Hematopoietic multipotent progenitor cell treated with erythropoietin and hydrocortisone succinate and interleukin-3 and kit ligand, for 8 days (in vitro differentiated cells): ENCODE results near the gene TNNT2.

Experiments
- DNase-seq: peaks from one replicate; pipeline ENCODE4 v3.0.0-alpha.2; 2015

Gene TNNT2

DNA sequence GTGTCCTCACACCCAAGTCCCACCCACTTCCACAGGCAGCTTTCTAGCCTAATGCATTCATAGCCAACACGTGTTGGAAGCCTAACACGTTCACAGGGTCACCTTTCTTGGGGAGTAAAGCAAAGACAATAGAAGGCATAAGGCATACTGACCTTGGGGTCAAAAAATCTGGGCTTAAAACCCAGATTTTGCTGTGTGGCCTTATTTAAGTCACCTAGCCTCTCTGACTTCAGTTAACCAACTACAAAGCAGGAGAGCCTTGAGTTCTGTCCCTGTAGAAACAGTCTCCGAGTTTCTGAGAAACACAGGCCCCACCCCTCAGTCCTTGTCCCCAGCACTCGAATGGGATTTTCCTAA lies 1.4 kb downstream of the TNNT2 start:
- no peak for DNase-seq

DNA sequence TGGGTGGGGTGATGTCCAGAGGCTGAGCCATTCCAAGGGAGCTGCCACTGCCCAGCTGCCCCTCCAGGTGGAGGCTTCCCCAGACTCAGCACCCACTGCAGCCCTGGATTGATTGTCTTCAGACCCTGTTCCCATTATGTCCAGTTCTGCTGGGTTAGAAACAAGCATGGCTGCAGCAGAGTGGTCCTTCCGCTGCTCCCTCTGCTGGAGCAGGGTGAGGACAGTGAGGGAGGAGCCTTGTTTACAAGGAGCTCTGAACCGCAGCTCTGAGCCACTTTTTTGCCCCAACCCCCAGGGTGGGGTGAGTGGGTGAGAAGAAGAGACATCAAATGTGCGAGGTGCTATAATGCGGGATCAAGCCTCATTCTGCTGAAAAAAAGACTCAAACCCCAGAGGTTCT lies 2.3 kb downstream of the TNNT2 start:
- DNase-seq = no peak

DNA sequence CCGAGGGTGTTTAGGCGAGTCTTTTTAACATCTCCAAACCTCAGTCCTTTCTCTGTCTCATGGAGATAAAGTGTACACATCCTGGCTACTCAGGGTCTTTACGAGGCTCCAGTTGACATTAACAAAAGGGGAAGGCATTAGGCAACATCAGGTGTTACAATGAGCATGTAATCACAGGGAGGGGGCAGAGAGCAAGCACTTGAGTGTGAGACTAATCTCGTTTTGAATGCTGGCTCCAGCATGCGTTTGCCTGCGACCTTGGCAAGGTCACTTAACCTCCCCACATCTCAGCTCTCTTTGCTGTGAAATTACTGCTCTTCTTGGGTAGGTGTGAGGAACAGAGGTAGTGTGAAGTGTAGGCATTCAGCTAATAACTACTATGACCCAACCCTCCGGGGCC lies 3.1 kb downstream of the TNNT2 start:
- DNase-seq = no peak

DNA sequence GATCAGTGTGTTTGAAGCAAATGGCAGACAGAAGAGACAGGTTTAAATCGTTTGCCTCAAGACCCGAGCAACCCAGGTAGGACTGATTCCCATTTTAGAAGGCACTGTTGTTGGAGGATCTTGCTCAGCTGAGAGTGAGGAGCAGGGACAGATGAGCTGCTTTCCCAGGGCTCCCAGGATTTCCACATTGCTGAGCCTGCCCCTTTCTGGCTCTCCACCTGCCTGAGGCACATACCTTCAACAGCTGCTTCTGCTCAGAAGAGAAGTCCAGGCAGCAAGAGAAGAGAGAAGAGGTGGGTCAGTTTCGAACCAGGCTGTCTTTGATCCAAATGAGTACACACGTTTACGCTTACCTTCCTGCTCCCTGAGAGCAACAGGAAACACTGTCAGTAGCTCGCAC lies 5.7 kb downstream of the TNNT2 start:
- no peak for DNase-seq

DNA sequence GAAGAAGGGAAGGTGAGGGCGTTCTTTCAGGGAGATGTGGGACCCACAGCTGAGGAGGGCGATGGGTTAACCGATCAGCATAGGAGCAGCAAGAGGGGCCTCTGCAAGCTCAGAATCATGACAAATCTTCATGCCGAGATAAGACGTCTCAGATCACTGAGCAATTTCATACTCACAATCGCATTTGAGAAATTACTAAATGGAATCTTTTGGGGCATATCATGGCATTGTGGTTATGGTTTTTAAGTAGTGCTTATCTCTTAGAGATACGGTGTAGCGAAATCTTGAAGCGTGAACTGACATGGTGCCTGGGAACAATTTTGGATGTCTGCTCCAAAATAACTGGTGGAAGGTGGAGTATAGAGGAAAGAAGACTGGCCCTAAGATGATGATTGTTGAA lies 6.2 kb downstream of the TNNT2 start:
- no peak for DNase-seq

DNA sequence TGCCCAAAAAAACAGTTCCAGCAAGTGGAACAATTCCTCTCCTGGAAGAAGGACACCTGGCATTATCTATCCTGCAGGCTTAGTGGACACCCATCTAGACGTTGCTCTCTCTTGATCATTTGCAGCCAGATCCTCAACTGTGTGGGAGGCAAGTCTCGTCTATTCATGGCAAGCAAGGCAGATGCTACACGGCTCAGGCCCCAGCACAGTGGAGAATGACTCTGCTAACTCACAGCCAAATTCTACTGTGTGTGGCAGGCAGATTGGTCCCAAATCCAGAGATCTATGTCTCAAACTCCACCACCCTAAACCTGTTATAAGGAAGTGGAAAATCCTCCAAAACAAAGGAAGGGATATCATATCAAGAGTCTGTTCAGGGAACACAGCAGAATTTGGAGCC lies 7.0 kb downstream of the TNNT2 start:
- no peak for DNase-seq

DNA sequence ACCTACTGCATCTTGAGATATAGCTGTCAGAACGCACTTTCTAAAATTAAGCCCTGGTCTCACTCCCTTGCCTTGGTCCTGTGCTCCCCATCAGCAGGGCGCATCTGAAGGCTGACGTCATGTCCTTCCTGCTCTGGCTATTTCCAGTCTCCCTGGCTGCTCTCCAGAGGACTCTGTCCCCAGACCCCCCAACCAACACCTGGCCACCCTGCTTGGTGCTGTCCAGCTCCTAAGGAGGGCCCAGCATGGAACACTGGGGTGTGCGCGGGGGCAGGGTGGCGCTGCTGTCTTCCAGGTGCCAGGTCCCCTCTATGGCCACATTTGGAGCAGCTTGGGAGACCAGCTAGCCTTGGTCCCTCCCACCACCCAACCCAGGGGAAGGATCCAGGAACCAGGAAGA lies 8.3 kb downstream of the TNNT2 start:
- no peak for DNase-seq

DNA sequence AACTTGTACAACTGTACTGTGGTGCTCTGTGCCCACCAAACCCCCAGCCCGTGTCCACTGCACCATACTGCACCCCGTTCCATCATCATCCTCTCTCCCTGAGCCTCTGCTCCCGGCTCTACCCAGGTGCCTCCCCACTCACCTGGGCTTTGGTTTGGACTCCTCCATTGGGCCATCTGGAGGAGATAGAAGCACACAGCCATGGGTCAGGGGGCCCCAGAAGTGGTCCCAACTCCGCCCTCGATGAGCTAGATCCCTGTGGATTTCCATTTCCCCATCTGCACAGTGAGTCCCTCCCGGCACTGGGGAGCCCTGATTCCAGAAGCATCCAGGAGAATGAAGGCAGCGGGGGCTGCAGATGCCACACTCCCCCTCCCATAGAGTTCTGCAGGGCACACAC lies 10.8 kb downstream of the TNNT2 start:
- no peak for DNase-seq

DNA sequence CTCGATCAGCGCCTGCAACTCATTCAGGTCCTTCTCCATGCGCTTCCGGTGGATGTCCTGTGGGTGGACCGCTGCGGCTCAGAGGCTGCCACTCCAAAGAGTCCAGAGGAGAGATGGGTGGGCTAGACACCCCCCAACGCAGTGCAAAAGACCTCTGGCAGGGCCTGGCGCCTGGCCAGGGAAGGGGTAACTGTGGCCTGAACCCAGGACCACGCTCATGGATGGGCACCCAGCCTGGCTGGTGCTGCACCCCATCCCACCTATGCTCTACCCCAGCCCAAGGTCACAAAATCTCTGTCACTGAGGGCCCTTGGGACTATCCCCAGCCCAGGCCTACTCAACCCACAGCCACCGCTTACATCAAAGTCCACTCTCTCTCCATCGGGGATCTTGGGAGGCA lies 12.2 kb downstream of the TNNT2 start:
- DNase-seq = no peak

DNA sequence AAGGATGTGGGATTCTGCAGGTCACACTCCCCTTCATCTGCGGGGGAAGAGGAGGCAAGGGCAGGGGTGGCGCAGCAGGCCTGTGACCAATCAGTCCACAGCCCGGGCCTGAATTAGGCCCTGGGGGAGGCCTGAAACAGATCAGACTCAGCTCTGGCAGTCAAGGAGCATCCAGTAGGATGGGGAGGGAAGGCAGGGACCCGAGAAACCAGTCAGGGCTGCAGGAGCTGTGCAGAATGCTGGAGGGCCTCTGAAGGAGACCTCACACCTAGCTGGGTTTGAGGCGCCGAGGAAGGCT lies 12.7 kb downstream of the TNNT2 start:
- no peak for DNase-seq

DNA sequence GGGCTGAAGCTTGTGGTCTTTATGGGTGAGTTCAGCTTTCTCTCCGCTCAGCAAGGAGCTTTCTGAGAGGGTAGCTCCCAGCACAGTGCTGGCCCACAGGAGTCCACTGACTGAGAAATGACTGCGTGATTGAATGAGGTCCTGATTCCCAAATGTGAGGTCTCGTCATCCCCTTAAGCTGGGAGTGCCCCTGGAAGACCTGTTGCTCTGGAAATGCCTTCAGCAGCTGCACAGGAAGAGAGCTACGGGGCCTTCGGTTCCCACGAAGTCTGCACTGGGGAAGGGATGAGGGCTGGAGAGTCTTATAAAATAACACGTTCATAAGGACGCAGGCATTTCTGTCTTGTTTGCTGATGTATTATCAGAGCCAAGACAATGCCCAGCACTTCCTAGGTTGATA lies 14.0 kb downstream of the TNNT2 start:
- no peak for DNase-seq

DNA sequence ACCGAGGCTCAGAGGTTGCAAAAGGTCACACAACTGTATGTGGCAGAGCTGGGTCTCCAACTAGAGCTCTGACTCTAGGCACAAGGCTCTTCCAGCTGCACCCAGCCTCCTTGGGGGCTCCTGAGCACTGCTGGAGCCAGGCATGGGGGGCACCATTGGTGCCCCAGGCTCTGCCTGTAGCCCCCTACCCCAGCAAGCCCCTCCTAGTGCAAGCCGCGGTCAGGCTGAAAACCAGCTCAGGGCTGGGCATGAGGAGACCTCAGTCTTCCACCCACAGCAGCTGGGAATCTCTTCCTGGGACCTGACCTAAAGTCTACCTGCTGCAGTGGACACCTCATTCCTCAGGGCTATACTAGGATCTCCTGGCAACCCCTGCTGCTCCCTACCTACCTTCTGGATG lies 14.6 kb downstream of the TNNT2 start:
- DNase-seq = no peak

DNA sequence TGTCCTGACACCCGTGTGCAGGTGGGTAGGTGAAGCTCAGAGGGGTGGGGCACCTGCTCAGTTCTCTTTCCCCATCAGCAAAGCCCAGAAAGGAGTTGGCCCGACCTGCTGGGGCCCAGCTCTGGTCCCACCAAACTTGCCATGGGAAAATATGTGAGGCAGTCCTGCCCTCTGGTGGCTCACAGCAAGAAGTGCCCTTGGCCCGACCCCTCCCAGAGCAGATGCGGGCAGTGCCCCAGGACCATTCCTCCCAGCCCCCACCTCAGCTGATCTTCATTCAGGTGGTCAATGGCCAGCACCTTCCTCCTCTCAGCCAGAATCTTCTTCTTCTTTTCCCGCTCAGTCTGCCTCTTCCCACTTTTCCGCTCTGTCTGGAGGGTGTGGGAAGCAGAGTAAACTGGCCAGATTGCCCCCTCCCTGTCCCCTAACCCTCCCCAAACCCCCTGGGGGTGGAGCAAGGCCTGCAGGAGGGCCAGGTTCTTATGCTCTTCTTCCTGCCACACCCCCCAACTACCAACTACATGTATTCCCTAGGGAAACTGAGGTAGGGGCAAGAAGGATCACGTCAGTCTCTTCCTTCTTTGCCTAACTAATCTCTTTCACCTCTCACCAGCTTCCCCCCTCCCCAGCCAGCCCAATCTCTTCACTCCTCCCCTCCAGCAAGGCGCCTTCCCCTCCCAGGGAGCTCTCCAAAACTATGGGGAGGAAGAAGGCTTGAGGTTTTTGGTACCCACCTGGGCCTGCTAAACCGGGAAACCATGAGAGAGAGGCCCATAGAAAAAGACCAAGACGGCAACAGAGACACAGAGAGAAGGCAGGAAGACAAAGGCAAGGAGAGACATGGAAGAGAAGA lies 15.6 kb downstream of the TNNT2 start:
- DNase-seq = peak; percentile 38

DNA sequence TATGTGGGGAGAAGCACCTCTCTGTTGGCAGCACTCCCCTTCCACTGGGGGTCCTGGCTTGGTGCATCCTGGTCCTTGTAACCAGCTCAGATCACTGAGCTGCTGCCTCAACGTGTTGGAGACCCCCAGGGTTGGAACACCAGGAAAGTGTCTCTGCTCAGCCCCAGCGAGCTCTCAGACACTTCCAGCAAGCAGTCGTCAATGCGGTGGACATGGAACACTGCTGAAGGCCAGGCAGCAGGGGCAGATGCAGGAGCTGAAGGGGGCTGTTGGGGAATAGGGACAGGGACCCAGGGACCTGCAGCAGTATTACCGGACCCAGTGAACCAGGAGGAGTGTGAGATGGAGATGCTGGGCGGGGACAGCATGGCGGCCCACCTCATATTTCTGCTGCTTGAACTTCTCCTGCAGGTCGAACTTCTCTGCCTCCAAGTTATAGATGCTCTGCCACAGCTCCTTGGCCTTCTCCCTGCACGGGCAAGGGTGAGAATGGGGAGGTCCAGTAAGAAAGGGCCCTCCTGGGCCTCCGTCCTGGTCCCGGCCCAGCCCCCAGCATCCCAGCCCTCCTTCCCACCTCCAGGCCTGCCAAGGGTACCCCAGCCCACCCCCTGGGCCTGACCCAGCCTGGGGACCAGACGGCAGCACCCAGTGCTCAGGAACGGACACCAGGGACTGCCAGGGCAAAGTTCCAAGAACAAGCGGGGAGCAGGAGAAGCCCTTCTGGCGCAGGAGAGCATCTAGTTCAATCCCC lies 16.4 kb downstream of the TNNT2 start:
- no peak for DNase-seq

DNA sequence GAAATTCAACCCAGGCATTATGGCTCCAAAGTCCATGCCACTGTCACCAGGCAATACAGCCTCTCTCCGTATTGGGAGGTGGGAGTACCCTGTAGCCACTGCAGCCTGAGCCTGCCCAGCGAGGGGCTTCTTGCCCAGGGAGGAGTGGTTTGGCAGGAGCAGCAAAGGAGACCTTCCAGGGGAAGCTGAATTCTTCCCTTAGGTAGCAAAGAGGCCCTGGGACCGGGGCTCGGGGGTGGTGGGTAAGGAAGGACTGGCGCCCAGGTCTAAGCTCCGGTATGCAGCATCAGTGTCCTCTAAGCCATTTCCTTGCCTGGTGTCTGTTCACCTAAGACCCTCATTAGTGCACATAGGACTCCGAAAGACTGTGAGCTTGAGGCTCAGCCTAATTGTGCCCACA lies 17.0 kb downstream of the TNNT2 start:
- DNase-seq = no peak

DNA sequence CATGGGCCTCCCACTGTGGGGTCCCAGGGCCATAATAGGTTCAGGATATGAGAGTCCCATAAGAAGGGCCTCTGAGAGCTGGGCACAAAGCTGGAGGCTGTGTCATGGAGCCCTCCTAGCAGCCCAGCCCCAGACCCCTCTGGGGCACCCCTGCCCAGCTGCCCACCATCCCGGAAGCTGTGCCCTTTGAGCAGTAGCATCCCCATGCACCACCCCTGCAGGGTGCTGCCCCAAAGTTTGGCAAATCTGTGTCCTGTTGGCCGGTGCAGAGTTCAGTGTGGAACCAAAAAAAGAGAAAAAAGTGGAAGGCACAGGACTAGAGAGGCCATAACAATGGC lies 17.6 kb downstream of the TNNT2 start:
- DNase-seq = no peak

DNA sequence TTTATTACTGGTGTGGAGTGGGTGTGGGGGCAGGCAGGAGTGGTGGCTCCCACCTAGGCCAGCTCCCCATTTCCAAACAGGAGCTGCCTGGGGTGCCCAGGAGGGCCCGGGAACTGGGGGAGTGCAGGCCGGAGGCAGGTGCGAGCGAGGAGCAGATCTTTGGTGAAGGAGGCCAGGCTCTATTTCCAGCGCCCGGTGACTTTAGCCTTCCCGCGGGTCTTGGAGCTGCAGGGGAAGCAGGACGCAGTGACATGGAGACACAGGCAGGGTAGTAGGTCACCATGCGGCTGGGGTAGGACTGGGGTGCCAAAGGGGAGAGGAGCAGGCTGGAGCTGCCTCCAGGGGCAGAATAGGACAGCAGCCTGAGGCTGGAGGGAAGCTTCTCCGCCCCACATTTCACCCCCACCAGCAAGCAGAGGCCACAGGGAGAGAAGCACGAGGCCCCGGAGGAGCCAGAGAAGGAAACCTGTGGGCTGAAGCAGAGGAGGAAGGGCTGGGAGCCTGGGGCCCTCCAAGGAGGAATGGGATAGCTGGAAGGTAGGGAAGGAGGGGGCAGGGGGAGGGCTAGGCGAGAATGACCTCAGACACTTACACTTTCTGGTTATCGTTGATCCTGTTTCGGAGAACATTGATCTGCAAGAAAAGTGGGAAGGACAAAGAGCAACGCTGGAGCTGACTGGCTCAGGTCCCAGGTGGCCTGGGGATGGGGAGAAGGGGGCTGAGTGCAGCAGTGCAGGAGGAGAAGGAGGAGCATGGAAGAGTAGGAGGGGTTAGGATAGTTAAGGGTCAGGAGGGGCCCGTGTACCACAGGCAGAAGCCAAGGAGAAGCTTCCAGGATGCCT lies 18.2 kb downstream of the TNNT2 start:
- DNase-seq = no peak

DNA sequence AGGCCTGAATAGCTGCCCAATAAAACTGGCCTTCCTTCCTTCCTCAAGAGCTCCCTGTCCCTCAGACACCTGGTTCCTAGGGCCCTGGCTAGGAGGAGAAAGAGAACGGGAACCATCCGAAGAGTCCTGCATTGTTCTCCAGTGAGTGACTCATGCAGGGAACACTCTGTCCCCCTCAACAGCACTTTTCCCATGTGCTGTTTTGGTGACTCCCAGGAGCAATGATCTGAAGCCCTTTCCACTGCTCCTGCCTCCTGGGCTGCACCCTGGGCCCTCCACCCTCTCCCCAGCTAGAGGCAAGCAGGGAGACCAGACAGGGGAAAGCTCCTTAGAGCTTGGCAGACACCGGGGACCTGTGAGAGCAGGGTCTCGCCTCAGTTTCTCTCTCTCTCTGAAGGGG lies 18.9 kb downstream of the TNNT2 start:
- DNase-seq = no peak

DNA sequence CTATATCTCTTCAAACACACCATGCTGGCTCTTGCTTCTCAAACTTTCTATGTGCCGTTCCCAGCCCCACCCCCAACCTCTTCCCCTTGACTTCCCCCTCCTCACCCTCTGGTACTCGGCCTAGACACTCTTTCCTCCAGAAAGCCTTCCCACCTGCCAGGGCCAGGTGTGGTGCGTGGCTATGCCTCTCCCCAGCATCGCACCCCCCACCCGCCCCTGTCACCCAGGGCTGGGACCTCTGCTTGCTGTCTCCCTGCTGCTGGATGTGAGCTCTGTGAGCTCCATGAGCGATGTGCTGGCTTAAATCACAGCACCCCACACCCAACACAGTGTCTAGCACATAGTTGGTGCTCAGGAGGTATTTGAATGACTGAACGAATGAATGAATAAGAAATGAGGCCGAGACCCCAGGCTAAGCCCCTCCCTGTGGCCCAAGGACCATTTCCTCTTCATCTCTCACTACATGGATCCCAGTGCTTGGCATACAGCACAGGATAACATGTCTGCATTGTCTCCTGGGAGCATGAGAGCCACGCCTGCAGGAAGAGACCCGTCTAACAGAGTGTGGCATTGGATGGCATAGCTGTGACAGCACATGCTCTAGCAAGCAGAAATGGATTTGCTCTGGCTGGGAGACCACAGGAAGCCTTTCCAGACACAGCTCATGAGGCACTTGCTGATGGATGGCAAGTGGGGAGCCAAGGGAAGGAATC lies 19.7 kb downstream of the TNNT2 start:
- no peak for DNase-seq

DNA sequence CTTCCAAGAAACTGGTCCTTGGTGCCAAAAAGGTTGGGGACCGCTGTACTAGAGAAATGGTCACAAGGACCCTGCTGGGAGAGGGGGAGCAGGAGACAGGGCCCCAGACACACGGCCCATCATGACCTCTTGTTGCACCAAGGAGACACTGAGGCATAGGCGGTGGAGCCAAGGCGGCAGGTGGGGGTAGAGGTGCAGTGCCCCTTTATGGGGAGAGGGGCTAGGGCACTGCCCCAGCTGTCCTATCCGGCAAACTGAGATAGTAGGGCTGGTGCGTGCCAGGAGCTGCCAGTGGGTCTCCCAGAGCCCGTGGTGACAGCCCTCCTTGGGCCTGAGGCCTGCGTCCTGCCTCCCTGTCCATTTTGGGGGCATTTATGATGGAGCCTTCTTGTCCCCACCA lies 20.3 kb downstream of the TNNT2 start:
- no peak for DNase-seq

DNA sequence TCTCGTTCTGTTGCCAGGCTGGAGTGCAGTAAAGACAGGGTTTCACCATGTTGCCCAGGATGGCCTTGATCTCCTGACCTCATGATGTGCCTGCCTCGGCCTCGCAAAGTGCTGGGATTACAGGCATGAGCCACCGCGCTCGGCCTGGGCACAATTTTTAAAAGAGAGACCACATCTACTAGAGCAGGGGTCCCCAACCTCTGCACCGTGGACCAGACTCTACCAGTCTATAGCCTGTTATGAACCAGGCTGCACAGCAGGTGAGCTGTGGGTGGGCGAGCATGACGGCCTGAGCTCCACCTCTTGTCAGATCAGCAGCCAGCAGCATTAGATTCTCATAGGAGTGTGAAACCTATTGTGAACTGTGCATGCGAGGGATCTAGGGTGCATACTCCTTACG lies 20.8 kb downstream of the TNNT2 start:
- no peak for DNase-seq

DNA sequence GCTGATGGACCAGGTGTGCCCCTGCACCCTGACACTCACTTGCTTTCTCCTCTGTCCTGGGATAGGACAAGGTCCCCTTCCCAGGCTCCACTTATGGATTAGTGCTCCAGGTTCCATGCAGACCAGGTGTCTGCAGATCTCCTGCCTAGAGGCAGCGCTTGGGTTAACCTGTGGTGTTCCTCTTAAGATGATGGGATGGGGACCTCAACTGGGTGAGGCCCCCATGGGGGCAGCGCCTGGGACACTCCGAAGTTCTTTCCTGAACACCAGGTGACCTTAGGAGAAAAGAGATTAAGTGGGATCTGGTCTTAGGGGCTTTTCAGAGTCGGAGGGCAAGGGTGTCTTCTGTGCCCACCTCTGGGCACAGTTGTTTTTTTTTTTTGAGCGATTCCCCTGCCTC lies 21.2 kb downstream of the TNNT2 start:
- DNase-seq = no peak

DNA sequence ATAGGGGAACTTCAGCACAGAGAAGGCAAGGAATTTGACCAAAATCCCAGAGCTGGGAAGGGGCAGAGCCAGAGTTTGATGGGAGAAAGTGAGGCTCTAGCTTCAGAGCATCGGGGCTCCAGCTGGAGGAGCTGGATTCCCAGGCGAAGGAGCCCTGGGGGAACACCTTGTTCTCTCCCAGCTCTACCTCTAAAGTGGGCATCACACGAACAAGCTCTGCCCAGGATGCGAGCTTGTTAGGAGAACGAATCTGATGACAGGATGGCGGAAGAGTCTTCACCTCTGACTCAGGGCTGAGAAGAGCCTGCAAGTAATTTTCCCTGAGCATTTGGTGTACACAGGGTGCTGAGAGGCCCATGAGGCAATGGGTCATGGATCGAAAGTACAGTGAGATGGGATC lies 22.0 kb downstream of the TNNT2 start:
- no peak for DNase-seq

DNA sequence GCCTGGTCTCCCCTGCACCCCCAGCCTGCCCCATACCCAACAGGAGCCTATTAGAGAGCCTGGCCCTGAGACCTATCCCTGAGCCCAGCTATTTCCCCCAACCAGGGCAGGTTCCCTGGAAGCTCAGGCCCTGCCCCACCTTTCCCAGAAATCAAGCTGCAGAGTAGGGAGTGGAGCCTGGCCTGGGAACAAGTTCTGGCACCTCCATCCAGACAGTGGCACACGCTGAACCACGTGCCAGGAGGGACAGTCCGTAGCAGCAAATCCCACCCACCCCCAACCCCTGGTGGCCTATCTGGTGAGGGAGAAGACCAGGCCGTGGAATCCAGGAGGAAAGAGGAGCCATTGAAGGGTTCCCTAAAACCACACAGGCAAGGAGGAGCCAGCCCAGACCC lies 22.6 kb downstream of the TNNT2 start:
- DNase-seq = no peak
